GM19351 (cell line): Measurements from ENCODE around the gene HGS.
"Not testable (repeated sequence)": the region's sequence is repeated elsewhere in the genome, so short reads cannot be mapped to it uniquely, and the experiment has no call there.

Source experiments
- ATAC-seq: cut with Tn5 transposase; IDR thresholded peaks from one replicate; pipeline ENCODE4 v1.9.1; 2021; ENCODE audit warnings: mild to moderate bottlenecking, moderate library complexity; ENCODE audit not compliant: unreplicated experiment

HGS gene

DNA sequence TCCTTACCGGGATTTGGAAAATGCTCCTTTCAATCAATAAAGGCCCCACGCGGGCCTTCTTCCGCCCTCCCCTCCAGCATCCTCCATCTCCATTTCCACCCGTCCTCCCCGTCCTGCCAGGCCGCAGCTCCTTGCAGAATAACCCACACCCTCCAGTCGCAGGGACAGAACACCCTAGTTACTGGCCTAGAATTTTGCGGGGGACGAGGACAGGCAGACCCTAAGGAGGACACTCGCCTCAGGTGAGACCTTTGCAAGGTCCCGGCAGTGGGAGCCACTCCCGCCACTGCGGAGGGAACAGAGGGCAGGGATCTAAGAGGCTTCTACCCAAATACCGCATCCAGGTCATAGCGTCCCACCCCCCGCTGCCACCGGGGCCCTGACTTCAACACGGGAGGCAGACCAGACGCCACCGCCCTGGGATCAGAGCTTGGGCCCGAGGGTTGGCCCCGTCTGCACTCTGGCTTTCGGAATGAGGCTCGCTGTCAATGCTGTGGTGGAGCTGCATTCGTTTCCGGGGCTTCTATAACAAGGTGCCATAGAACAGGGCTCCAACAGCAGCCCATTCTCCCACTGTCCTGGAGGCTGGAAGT, 55.1 kb downstream of the HGS start:
- no peak for ATAC-seq

DNA sequence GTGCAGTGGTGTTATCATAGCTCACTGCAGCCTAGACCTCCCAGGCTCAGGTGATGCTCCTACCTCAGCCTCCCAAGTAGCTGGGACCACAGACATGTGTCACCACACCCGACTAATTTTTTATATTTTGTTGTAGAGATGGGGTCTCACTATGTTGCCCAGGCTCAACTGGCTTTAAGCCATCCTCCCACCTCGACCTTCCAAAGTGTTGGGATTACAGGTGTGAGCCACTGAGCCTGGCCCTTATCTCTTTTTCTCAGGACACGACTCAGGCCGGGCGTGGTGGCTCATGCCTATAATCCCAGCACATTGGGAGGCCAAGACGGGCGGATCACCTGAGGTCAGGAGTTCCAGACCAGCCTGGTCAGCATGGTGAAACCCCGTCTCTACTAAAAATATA, 55.8 kb downstream of the HGS start:
- not testable (repeated sequence) for ATAC-seq

- ATAC-seq, result no peak
Observed at GRCh38 chr17:81740395-81740961, 56.7 kb downstream of the HGS start.

DNA sequence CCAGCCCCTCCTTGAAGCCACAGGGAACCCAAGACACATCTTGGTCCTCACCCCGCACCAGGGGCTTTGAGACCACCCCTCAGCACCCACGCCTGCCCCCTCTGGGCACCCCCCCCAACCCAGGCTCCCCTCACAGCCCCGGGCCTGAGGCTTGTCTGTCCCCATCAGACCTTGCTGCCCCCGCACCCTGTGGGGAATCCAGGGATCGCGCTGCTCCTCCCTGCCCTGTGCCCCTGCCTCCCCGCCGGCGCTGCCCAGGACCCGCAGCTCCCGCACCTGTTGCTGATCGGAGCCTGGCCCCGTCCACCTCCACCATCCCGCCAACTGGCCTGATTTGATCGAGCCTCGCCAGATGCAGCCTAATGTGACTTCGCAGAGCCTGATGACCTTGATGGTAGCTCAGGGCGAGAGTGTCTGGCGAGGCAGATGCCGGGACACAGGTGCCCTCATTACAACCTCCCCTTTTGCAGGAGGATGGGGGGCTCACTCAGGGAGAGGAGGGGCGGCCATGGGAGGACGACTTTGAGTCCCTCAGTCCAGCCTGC, 57.3 kb downstream of the HGS start:
- ATAC-seq, result no peak

GRCh38 chr17:81741594-81742452, 58.0 kb downstream of the HGS start:
- ATAC-seq, result no peak
